HL-60 (cell line): ENCODE measurements around the gene HYAL3.
A peak's percentile ranks its signal among the peaks of the same experiment; 100 is the strongest.

Experiments
- SPI1 ChIP-seq: IDR thresholded peaks from 2 replicates; pipeline ENCODE4 v1.6.1; 2012; ENCODE audit warnings: low read depth, mild to moderate bottlenecking, borderline replicate concordance
- TF ChIP-seq, protein P1 (sequence below): IDR thresholded peaks from one replicate; pipeline ENCODE4 v1.5.1; 2011; ENCODE audit warnings: low read length, control low read depth, inconsistent platforms; ENCODE audit not compliant: insufficient read depth
- TF ChIP-seq, protein P2 (sequence below): IDR thresholded peaks from 2 replicates; pipeline ENCODE4 v1.6.1; 2012; ENCODE audit warnings: low read depth; ENCODE audit not compliant: insufficient replicate concordance

DNA sequence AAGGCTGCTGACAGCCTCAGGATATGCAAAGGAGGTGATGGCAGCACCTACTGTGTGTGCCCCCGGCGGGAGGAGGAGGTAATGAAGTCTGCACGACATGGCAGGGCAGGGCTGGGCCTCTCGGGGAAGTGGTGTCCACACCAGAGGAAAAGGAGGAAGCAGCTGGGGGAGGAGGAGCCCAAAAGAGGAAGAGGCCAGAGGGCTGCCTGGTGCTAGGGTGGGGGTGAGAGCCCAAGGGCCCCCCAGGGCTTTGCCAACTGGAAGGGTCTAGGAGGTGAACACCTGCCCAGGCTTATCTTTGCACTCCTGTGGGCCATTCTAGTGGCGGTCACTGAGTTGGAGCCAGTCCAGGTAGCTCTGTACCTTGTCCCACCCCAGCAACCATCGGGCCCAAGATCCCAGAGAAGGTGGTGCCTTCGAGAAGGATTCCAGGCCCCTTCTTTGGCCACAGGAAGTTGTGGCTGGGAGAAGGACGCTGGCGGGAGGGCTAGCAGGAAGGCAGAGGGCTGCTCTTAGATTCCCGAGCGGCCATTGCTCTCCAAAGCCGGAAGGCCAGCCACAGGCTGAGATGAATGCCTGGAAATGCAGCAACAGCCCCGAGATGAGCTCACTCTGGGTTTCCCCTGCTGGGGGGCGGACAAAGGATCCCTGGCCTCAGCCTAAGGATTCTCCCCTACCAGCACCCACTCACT is 56.2 kb downstream of the HYAL3 start:
- TF ChIP-seq, protein P1, sequence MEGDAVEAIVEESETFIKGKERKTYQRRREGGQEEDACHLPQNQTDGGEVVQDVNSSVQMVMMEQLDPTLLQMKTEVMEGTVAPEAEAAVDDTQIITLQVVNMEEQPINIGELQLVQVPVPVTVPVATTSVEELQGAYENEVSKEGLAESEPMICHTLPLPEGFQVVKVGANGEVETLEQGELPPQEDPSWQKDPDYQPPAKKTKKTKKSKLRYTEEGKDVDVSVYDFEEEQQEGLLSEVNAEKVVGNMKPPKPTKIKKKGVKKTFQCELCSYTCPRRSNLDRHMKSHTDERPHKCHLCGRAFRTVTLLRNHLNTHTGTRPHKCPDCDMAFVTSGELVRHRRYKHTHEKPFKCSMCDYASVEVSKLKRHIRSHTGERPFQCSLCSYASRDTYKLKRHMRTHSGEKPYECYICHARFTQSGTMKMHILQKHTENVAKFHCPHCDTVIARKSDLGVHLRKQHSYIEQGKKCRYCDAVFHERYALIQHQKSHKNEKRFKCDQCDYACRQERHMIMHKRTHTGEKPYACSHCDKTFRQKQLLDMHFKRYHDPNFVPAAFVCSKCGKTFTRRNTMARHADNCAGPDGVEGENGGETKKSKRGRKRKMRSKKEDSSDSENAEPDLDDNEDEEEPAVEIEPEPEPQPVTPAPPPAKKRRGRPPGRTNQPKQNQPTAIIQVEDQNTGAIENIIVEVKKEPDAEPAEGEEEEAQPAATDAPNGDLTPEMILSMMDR, result no peak
- TF ChIP-seq, protein P2, sequence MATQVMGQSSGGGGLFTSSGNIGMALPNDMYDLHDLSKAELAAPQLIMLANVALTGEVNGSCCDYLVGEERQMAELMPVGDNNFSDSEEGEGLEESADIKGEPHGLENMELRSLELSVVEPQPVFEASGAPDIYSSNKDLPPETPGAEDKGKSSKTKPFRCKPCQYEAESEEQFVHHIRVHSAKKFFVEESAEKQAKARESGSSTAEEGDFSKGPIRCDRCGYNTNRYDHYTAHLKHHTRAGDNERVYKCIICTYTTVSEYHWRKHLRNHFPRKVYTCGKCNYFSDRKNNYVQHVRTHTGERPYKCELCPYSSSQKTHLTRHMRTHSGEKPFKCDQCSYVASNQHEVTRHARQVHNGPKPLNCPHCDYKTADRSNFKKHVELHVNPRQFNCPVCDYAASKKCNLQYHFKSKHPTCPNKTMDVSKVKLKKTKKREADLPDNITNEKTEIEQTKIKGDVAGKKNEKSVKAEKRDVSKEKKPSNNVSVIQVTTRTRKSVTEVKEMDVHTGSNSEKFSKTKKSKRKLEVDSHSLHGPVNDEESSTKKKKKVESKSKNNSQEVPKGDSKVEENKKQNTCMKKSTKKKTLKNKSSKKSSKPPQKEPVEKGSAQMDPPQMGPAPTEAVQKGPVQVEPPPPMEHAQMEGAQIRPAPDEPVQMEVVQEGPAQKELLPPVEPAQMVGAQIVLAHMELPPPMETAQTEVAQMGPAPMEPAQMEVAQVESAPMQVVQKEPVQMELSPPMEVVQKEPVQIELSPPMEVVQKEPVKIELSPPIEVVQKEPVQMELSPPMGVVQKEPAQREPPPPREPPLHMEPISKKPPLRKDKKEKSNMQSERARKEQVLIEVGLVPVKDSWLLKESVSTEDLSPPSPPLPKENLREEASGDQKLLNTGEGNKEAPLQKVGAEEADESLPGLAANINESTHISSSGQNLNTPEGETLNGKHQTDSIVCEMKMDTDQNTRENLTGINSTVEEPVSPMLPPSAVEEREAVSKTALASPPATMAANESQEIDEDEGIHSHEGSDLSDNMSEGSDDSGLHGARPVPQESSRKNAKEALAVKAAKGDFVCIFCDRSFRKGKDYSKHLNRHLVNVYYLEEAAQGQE, result no peak
- TF ChIP-seq SPI1, result peak; percentile 99
